GM12872 (cell line): ENCODE measurements around the gene DLEU7.

Experiments
- TF ChIP-seq, protein P1 (sequence below): IDR thresholded peaks from 3 replicates; pipeline ENCODE4 v1.5.1; 2011; ENCODE audit warnings: low read depth, mild to moderate bottlenecking, low read length, moderate library complexity; ENCODE audit not compliant: insufficient read depth

The DLEU7 gene

DNA sequence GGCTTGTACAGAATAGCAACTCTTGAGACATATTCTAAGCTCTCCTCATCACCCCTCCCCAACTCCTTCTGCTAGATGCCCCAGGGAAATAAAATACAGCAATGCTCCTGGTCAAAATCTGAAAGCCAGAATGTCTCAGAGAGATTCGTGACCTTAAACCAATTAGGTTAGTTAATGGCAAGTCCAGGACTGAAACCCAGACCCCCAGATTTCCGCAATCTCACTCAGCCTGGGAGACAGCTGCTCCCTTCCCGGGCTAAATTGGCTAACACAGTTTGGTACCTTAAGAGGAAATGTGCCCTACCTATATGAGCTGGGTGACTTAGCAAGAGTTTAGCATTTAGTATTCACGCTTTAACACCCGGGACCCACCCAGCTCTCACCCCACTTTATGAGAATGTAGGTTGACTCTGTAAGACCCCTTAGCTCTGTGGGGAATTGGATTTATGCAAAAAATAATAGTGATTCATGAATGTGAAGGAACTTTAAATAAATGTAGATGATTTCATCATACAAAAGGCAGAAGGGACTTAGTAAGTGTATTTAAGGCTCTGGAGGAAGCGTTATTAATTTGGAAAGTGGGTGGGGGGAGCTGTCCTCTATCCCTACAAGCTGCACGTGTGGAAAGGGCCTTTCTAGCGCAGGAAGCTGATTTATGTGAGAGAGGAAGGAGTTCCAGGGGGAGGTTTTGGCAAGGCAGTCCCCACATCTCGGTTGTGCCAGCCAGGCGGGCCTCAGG is 1.1 kb downstream of the DLEU7 start:
- TF ChIP-seq, protein P1, sequence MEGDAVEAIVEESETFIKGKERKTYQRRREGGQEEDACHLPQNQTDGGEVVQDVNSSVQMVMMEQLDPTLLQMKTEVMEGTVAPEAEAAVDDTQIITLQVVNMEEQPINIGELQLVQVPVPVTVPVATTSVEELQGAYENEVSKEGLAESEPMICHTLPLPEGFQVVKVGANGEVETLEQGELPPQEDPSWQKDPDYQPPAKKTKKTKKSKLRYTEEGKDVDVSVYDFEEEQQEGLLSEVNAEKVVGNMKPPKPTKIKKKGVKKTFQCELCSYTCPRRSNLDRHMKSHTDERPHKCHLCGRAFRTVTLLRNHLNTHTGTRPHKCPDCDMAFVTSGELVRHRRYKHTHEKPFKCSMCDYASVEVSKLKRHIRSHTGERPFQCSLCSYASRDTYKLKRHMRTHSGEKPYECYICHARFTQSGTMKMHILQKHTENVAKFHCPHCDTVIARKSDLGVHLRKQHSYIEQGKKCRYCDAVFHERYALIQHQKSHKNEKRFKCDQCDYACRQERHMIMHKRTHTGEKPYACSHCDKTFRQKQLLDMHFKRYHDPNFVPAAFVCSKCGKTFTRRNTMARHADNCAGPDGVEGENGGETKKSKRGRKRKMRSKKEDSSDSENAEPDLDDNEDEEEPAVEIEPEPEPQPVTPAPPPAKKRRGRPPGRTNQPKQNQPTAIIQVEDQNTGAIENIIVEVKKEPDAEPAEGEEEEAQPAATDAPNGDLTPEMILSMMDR, result no peak

DNA sequence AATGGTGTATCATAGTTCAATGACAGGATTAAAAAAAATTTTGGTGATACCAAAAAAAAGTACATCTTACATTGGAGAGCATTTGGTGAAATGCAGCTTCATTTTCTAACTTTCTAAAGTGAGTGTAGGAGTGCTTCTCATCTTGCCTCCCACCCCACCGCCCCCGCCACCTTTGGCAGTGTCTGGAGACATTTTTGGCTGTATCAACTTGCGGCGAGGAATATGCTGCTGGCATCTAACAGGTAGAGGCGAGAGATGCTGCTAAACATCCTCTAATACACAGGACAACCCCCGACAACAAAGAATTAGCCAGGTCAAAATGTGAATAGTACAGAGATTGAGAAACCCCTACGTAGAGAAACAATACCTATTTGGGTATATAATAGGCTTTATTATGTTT is 1.7 kb downstream of the DLEU7 start:
- TF ChIP-seq, protein P1, result no peak

DNA sequence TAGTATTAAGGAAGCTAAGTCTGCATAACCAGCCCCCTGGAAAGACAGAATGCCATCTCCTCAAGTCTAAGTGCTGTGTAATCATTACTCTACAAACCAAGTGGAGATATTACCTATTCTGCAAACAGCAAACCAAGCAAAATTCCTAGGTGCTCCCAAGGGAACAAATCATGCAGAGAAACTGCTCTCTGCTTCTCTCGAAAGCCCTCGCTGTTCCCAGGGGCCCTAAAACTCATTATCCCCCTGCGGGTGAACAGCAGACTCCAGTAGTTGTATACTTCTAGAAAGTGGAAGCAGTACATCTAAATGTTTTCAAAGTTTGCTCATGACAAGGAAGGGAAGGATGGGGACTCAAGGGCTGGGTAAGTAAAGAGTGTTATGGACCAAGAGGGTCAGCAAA is 3.2 kb downstream of the DLEU7 start:
- TF ChIP-seq, protein P1, result no peak

DNA sequence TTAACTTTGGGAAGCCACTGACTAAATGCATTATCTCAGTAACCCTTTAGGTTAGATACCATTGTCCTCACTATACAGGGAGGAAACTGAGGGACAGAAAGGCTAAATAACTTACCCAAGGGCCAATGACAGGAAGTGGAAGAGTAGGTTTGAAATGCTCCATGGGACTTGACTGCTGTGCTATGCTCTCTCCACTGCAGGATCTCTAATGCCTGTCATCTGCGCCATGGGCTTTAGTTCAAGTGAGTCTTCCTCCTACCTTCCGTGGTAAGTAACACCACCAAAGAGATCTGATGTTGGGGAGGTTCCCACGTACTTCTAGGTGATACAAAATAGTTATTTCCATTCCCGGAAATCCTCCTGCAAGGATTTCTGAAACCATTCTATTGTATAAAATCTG is 3.7 kb downstream of the DLEU7 start:
- TF ChIP-seq, protein P1, result no peak

DNA sequence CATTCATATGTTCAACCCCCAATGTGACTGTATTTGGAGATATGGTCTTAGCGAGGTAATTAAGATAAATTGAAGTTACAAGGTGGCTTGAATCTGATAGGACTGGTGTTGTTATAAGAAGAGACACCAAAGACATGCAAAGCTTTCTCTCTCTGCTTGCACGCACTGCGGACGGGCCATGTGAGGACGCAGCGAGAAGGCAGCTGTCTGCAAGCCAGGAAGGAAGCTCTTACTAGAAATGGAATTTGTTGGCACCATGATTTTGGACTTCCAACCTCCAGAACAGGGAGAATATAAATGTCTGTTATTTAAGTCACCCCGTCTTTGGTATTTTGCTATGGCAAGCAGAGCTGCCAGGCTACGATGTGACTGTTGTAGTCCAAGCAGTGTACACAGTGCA is 4.8 kb downstream of the DLEU7 start:
- TF ChIP-seq, protein P1, result no peak

DNA sequence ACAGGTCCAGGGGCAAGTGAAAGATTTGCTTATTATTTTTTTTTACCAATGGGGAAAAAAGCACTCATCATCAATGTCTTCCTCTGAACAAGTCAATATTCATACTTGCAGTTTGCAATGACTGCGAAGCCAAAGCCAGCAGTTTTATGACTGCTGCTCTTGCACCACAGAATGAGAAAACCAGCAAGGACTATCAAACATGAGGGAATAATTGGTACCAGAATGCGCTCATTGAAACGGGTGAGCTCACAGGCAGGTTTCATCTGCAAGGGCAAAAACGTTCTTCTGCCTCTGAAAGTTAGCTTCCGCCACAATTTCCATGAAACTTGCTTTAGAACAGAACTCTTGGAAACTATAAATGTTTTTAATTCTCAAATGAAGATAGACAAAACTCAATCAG is 5.5 kb downstream of the DLEU7 start:
- TF ChIP-seq, protein P1, result no peak

DNA sequence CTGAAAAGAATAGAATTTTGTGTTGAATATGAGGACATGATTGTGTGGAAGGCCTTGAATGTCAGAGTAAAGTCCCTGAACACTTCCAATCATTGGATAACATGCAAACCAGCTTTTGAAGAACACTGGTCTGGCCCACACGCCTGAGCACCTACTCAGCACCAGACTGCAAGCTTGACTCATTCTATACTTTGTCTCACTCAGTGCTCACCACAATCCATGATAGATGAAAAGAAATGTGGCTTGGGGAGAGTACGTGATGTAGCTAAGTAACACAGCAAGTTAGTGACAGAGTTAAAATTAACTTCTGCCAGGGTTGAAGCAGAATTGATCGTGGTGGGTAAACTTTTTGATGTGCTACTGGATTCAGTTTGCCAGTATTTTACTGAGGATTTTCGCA is 12.0 kb downstream of the DLEU7 start:
- TF ChIP-seq, protein P1, result no peak
